Large intestine (tissue), 3 donors: Measurements from ENCODE around the gene ANKS1A. TPM values are rescaled to one million over a fixed set of nuclear protein-coding genes. Genes with fewer than 3 reads are reported as not detected.

Experiments used
- DNase-seq, 2 donors: peaks; one replicate each; pipeline versions ENCODE4 v3.0.0 to v3.0.0-alpha.2; 2013
- H3K27ac ChIP-seq: one replicate; pipeline ENCODE4 v1.5.1; 2013; ENCODE audit warnings: low read length
- H3K27me3 ChIP-seq: 2 replicates; pipeline ENCODE4 v1.6.1; 2013; ENCODE audit warnings: low read length; ENCODE audit not compliant: control insufficient read depth, insufficient read depth
- H3K36me3 ChIP-seq: 2 replicates; pipeline ENCODE4 v1.6.1; 2013; ENCODE audit warnings: low read length; ENCODE audit not compliant: control insufficient read depth, insufficient read depth
- H3K4me1 ChIP-seq: one replicate; pipeline ENCODE4 v1.6.1; 2013; ENCODE audit warnings: low read length; ENCODE audit not compliant: control insufficient read depth, insufficient read depth
- H3K4me3 ChIP-seq: one replicate; pipeline ENCODE4 v1.5.1; 2013; ENCODE audit warnings: low read length
- H3K9me3 ChIP-seq: one replicate; pipeline ENCODE4 v1.6.1; 2013; ENCODE audit warnings: mild to moderate bottlenecking, low read depth, low read length, moderate library complexity; ENCODE audit not compliant: control insufficient read depth
- WGBS: methylation state at CpG from one replicate; pipeline ENCODE4 v1.1.5; 2013; ENCODE audit warnings: low lambda C conversion rate; ENCODE audit not compliant: insufficient coverage; 5-methylcytosine and 5-hydroxymethylcytosine counted together
- polyA plus RNA-seq: library from polyadenylated mRNA; unstranded; fragments of 120-200 nt; gene quantifications from one replicate; pipeline ENCODE4 v1.2.1, GENCODE V29; 2013

ANKS1A gene
- polyA plus RNA-seq, 1 donor = 26.5 TPM

DNA sequence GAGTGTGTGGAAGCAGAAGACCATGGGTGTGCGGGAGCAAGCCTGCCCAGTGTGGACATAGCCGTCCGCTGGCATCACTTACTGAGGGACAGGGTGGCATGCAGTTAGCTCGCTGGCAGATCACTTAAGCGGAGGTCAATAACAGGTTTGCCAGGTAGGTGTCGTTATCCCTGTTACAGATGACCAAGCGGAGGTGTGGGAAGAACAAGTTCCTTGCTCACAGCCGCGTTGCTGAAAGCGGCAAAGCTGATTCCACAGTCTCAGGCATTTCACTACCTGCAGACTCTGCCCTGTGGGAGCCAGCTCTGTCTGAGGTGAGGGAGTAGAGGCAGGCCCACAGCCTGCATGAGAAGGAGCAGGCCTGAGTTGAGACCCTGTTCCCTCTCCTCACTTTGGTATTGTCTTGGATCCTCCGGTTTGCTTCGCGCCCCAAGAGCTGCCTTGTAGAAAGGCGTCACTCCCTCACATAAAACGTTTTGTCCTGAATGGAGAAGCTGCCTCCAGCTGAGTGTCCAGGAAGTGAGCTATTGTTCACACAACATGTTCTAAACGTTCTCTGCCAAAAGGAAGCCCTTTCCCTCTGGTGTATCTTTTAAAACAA lies 155.2 kb downstream of the ANKS1A start:
- Histone ChIP-seq H3K9me3 (no peaks in the 10 kb centered on the region), H3K4me3 (no peak overlapping the region), H3K27ac (peak overlapping the region; percentile 30), H3K4me1 (peaks cover 35% of the 10 kb centered on the region), H3K27me3 (no peaks in the 10 kb centered on the region), H3K36me3 (peaks cover 25% of the 10 kb centered on the region)
- WGBS = 20% methylated on average over 1 of the region's 16 CpGs
- DNase-seq = no peak

DNA sequence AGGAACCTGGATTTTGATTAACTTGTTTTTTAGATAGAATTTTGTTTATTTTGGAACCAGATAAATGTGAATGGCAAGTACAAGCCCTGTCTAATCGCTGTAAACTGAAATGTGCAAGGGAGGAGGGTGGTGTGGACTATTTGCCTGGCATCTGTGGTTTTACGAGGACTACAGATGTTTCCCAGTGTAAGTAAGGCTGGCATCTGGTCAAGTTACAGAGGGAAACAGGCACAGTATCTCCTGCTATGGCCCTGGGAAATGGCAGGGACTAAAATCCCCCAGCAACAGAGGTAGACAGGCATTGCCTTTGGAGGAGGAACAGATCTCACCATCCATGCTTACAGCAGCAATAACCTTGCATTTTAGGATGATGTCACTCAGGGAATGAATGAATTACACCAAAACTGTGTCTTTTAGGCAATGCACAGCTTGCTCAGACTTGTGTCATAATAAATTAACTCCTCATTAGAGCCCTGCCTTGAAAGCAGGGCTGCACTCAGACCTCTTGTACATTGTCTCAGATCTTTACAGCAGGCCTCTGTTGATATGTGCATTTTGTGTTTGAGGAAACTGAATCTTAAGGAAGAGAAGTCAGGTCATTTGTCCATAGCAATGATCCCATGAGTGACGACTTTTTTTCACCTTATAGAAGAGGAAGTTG lies 155.8 kb downstream of the ANKS1A start:
- Histone ChIP-seq H3K27me3 (no peaks in the 10 kb centered on the region), H3K4me3 (no peak overlapping the region), H3K4me1 (peaks cover 40% of the 10 kb centered on the region), H3K9me3 (no peaks in the 10 kb centered on the region), H3K36me3 (peaks cover 19% of the 10 kb centered on the region), H3K27ac (peak overlapping the region; percentile 27)
- WGBS = no CpG with 5 or more reads among the region's 3 CpGs
- DNase-seq = no peak

DNA sequence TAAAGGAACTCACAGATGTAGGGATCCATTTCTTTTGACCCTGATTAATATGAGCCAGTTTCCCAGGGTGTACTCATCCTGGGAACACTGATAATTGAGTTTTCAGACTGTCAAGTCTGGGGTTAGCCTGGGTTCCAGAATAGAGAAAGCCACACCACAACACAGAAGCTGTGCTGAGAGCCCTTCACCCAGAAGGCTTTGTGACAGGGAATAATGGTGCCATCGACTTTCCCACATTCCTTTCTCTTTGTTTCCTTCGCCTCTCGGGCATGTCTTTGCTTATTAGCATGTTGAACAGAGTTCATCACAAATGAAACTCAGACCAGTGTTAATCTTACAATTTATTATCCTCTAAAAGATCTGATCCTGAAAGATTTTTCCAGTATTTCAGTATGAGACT lies 157.0 kb downstream of the ANKS1A start:
- H3K4me1 ChIP-seq = peaks cover 47% of the 10 kb centered on the region
- no peak for DNase-seq
- H3K27me3 ChIP-seq = no peaks in the 10 kb centered on the region
- peak overlapping the region; percentile 22 for H3K27ac ChIP-seq
- H3K9me3 ChIP-seq = no peaks in the 10 kb centered on the region
- no peak overlapping the region for H3K4me3 ChIP-seq
- H3K36me3 ChIP-seq = peaks cover 26% of the 10 kb centered on the region
- WGBS = 70% methylated on average over 3 of the region's 3 CpGs

DNA sequence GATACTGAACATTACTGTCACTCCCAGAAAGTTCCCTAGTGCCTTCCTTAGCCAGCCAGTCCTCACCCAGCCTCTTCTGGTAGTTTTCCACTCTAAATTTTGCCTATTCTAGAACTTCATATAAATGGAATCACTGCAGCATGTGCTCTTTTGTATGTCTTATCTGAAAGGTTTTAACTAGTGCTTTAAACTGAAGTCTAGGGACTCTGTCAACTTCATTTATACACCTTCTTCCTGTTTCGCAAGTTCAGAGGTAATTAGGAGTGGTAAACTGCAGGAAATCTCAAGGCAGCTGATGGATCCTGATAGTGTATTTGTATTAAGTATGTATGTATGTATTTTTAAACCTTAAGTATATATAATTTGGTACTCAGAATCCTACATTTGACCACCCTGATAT lies 157.8 kb downstream of the ANKS1A start:
- Histone ChIP-seq H3K4me1 (peaks cover 47% of the 10 kb centered on the region), H3K36me3 (peaks cover 23% of the 10 kb centered on the region), H3K27ac (peak overlapping the region; percentile 63), H3K9me3 (no peaks in the 10 kb centered on the region), H3K27me3 (no peaks in the 10 kb centered on the region), H3K4me3 (no peak overlapping the region)
- DNase-seq = peak; percentile 54 to 79
- WGBS = no CpG with 5 or more reads among the region's 1 CpG

DNA sequence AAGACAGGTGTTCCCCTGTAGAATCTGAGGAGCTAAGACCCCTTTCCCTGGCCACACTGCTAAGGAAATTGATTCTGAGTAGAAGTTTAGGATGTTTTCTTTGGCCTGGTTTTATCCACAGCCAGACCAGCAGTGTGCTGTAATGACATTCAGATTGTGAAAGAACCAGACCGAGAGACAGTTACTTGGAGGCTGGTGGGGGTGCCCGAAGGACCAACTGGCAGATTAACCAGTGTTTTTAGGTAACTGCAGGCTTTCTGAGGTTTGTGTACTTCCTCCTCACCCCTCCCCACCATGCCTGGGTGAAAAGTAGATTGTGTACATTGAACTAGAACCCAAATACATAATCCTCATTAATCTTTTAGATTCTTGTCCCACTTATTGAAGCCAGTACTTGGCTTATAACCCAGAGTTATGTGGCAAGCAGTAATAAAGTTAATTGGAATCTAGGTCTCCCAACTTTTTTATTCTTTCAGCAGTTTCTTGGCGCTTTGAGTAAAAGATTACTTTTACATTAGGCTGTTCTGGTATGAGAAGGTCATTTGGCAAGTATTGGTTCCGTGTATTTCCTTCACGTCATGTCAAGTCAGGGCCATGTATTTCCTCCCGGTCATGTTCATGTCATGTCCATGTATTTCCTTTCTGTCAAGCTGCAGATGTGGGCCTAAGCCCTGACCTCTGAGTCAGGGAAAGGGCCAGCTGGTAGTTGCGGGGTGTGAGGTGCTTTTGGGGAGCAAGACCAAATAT lies 158.4 kb downstream of the ANKS1A start:
- Histone ChIP-seq H3K36me3 (peaks cover 22% of the 10 kb centered on the region), H3K9me3 (no peaks in the 10 kb centered on the region), H3K27ac (peak overlapping the region; percentile 63), H3K4me3 (no peak overlapping the region), H3K4me1 (peaks cover 47% of the 10 kb centered on the region), H3K27me3 (no peaks in the 10 kb centered on the region)
- no CpG with 5 or more reads among the region's 7 CpGs for WGBS
- DNase-seq = no peak

DNA sequence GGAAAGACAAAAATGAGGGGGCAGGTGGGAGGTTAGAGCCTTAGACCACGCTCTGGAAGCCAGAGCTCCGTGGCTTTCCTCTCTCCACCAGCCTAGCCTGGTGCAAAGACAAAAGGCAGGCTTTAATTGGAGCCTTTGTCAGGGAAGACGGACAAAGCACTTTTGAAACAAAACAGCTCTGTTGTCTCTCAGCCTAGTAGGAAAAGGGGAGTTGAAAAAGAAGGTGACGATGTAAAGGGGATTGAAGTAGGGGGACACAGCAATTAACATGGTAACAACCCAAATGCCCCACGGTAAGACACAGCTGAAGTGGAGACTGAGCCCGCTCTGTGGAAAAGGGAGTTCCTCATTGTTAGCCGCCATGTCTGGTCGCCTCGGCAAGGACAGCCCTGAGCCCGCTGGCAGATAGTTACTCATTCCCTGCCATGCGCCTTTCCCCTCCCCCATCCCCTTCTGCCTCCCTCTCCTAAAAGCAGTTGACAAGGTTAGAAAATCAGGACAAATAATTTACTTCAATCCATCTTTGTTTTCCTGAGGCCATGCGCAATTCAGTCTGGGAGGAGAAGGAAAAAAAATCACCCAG lies 159.1 kb downstream of the ANKS1A start:
- Histone ChIP-seq H3K9me3 (no peaks in the 10 kb centered on the region), H3K36me3 (peaks cover 15% of the 10 kb centered on the region), H3K4me3 (no peak overlapping the region), H3K27ac (peak overlapping the region; percentile 63), H3K4me1 (peaks cover 48% of the 10 kb centered on the region), H3K27me3 (no peaks in the 10 kb centered on the region)
- DNase-seq = no peak
- WGBS = 67% methylated on average over 1 of the region's 12 CpGs

DNA sequence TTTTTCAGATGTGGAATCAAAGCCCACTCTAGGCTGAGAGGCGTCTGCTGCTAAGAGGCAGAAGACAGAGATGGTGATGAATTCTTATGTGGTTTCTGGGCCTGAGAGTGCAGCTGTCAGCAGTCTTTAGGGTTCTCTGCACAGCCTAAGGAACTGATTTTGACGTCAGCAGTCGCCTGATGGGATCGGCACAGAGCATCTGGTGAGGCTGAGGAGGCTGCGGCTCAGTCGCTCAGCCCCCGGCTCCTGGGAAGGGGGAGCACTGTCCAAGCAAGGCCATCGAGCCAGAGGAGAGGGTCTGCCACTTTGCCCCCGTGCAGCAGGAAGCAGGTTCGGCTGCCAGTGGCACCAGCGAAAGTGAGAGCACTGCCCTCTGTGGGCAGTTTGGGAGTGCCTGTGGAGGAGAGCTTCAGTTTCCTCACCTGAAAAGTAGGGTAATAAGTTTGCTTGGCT lies 159.6 kb downstream of the ANKS1A start:
- H3K27me3 ChIP-seq = no peaks in the 10 kb centered on the region
- H3K36me3 ChIP-seq = peaks cover 15% of the 10 kb centered on the region
- no peaks in the 10 kb centered on the region for H3K9me3 ChIP-seq
- peak overlapping the region; percentile 63 for H3K27ac ChIP-seq
- H3K4me3 ChIP-seq = no peak overlapping the region
- peak; percentile 54 to 60 for DNase-seq
- WGBS = no CpG with 5 or more reads among the region's 11 CpGs
- peaks cover 51% of the 10 kb centered on the region for H3K4me1 ChIP-seq

DNA sequence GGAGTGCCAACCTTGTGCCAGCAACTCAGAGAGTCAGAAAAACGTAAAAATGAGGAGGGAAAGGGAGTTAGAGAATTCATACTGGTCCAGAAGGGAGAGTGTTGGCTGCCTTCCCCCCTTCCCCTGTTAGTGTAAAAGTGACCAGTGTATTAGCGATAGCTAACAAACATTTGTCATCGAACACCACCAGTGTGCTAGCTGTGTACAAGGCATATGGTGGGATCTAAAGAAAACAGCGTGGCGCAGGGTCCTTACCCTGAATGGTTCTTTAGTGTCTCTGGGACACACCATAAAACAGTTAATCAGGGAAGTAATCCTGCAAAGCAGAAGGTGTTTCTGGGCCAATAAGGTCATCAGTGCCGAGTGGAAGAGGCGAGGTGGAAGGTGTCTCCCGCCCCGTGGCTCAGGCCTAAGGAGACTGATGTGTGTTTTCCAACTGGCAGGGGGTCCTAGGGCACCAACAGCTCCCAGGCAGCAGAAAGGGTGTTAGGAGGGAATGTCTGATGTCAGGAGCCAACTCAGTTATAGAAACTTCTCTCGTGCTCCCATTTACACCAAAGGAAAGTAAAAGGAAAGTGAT lies 160.2 kb downstream of the ANKS1A start:
- H3K4me1 ChIP-seq = peaks cover 51% of the 10 kb centered on the region
- H3K4me3 ChIP-seq = no peak overlapping the region
- H3K9me3 ChIP-seq = no peaks in the 10 kb centered on the region
- no peaks in the 10 kb centered on the region for H3K27me3 ChIP-seq
- WGBS = no CpG with 5 or more reads among the region's 10 CpGs
- H3K36me3 ChIP-seq = peaks cover 21% of the 10 kb centered on the region
- H3K27ac ChIP-seq = peak overlapping the region; percentile 63
- peak in 1 of 2 donors; percentile 25 for DNase-seq

DNA sequence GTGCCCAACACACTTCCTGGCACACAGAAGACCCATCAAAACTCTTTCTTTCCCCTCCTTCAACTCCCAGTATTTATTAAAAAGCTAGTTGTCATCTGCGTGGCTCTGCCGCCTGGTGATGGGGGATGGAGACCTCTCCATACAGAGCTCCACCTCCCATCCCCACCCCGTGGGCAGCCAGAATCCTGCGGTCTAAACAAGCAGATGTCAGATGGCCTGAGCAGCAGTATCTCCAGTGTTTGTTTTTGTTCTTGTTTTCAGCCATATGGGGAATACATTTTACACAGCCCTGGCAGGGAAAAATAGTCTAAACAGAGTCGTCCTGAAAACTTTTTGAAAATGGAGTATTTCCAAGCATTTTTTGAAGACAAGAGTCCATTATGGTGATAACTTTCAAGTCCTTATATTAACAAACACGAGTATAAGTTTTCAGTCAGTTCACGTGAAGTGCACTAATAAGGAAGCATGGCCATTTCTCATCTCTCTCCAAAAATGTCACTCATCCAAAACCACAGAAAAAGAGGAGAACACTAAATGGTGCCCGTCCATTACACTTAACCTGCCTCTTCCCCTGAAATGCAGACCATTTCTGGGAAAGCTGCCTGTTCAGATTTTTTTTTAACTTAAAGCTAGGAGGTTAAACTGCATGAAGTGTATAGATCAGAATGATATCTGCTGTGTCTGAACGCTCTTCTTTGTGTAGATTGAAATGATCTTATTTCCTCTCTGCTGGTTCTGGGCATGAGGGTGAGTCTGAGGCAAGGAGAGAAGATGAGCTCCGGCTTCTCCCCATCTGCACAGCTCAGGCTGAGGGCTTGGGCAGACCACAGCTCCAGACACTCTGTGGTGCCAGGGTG lies 161.1 kb downstream of the ANKS1A start:
- Histone ChIP-seq H3K9me3 (no peaks in the 10 kb centered on the region), H3K4me3 (no peak overlapping the region), H3K36me3 (peaks cover 29% of the 10 kb centered on the region), H3K27ac (peak overlapping the region; percentile 63), H3K27me3 (no peaks in the 10 kb centered on the region), H3K4me1 (peaks cover 47% of the 10 kb centered on the region)
- peak in 1 of 2 donors; percentile 55 for DNase-seq
- WGBS = 80% methylated on average over 1 of the region's 10 CpGs
